ENCODE data around the gene ARHGAP33.

ARHGAP33 gene

DNA sequence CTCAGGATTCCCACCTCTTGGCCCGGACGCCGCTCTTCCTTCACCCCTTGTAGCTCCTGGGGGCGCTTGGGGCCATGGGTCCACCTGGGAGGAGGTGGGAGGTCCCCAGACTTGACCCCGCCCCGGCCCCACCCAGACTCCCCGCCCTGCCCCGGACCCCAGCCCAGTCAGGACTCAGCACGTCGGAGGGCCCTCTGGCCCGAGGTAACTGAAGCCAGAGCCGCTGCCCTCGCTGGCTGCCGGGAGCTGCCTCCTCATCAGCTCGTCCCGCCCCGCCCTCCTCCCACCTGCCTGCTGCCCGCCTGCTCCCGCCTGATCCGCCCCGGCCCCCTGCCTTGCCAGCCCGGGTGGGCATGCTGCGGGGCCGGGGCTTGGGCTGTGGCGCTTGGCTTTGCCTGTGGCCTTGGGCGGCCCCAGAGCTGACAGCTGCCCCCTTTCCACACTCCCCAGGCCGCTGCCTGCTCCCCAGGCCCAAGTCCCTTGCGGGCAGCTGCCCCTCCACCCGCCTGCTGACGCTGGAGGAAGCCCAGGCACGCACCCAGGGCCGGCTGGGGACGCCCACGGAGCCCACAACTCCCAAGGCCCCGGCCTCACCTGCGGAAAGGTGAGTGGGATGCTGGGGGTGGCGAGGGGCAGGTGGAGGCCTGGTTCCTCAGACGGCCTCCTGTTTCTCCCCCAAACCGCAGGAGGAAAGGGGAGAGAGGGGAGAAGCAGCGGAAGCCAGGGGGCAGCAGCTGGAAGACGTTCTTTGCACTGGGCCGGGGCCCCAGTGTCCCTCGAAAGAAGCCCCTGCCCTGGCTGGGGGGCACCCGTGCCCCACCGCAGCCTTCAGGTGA lies 9.4 kb downstream of the ARHGAP33 start:
- Histone ChIP-seq H3K4me3 (ENCODE audit: low read depth in 1 of 2, low read length in 2 of 2) (no peak overlapping the region), H3K4me2 (ENCODE audit: insufficient read depth, low read length) (no peak overlapping the region), H3K79me2 (ENCODE audit: insufficient read depth, low read length) (peaks cover 3% of the 10 kb centered on the region; the same call in 1 of the 2 replicates), H3K27ac (ENCODE audit: low read length) (no peak overlapping the region), H3K4me1 (ENCODE audit: insufficient read depth, low read length) (no peaks in the 10 kb centered on the region), H3K9me3 (ENCODE audit: insufficient read depth, low read length, severe bottlenecking) (no peaks in the 10 kb centered on the region), H4K20me1 (ENCODE audit: insufficient read depth, low read length) (peaks cover 20% of the 10 kb centered on the region), H2AFZ (ENCODE audit: low read depth, low read length) (no peak overlapping the region), H3K36me3 (ENCODE audit: insufficient read depth, low read length) (peaks cover 64% of the 10 kb centered on the region), H3K27me3 (ENCODE audit: insufficient read depth, low read length, poor library complexity) (no peaks in the 10 kb centered on the region), H3K9ac (ENCODE audit: low read depth, low read length) (no peak overlapping the region)
- ATAC-seq (ENCODE audit: insufficient read depth, low read depth) (no peak), DNase-seq (no peak)
- no peak for TF ChIP-seq EZH2 (IDR thresholded peaks at IDR 0.05; ENCODE audit: borderline replicate concordance, low read depth, low read length, severe bottlenecking)
- TF ChIP-seq, protein P1, sequence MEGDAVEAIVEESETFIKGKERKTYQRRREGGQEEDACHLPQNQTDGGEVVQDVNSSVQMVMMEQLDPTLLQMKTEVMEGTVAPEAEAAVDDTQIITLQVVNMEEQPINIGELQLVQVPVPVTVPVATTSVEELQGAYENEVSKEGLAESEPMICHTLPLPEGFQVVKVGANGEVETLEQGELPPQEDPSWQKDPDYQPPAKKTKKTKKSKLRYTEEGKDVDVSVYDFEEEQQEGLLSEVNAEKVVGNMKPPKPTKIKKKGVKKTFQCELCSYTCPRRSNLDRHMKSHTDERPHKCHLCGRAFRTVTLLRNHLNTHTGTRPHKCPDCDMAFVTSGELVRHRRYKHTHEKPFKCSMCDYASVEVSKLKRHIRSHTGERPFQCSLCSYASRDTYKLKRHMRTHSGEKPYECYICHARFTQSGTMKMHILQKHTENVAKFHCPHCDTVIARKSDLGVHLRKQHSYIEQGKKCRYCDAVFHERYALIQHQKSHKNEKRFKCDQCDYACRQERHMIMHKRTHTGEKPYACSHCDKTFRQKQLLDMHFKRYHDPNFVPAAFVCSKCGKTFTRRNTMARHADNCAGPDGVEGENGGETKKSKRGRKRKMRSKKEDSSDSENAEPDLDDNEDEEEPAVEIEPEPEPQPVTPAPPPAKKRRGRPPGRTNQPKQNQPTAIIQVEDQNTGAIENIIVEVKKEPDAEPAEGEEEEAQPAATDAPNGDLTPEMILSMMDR (IDR thresholded peaks at IDR 0.05; ENCODE audit: borderline replicate concordance, extremely low read depth, low read length, poor library complexity, severe bottlenecking), result no peak

DNA sequence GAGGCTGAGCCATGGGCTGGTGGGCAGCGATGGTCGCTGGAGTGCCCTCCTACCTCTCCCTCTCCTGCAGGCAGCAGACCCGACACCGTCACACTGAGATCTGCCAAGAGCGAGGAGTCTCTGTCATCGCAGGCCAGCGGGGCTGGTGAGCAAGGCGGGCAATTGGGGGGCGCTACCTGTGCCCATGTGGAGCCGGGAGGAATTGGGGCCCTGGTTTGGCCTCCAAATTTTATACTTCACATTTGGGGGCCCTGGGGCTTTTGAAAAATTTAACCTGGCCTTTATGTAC lies 9.9 kb downstream of the ARHGAP33 start:
- Histone ChIP-seq H3K4me1 (ENCODE audit: insufficient read depth, low read length) (no peaks in the 10 kb centered on the region), H3K27ac (ENCODE audit: low read length) (no peak overlapping the region), H3K27me3 (ENCODE audit: insufficient read depth, low read length, poor library complexity) (no peaks in the 10 kb centered on the region), H4K20me1 (ENCODE audit: insufficient read depth, low read length) (peaks cover 17% of the 10 kb centered on the region), H3K4me2 (ENCODE audit: insufficient read depth, low read length) (no peak overlapping the region), H3K79me2 (ENCODE audit: insufficient read depth, low read length) (no peaks in the 10 kb centered on the region), H3K4me3 (ENCODE audit: low read depth in 1 of 2, low read length in 2 of 2) (no peak overlapping the region), H3K9ac (ENCODE audit: low read depth, low read length) (no peak overlapping the region), H3K9me3 (ENCODE audit: insufficient read depth, low read length, severe bottlenecking) (no peaks in the 10 kb centered on the region), H2AFZ (ENCODE audit: low read depth, low read length) (no peak overlapping the region), H3K36me3 (ENCODE audit: insufficient read depth, low read length) (peaks cover 59% of the 10 kb centered on the region)
- ATAC-seq (ENCODE audit: insufficient read depth, low read depth), result no peak
- DNase-seq, result no peak
- TF ChIP-seq, protein P1 (IDR thresholded peaks at IDR 0.05; ENCODE audit: borderline replicate concordance, extremely low read depth, low read length, poor library complexity, severe bottlenecking), result no peak
- TF ChIP-seq EZH2 (IDR thresholded peaks at IDR 0.05; ENCODE audit: borderline replicate concordance, low read depth, low read length, severe bottlenecking), result no peak

DNA sequence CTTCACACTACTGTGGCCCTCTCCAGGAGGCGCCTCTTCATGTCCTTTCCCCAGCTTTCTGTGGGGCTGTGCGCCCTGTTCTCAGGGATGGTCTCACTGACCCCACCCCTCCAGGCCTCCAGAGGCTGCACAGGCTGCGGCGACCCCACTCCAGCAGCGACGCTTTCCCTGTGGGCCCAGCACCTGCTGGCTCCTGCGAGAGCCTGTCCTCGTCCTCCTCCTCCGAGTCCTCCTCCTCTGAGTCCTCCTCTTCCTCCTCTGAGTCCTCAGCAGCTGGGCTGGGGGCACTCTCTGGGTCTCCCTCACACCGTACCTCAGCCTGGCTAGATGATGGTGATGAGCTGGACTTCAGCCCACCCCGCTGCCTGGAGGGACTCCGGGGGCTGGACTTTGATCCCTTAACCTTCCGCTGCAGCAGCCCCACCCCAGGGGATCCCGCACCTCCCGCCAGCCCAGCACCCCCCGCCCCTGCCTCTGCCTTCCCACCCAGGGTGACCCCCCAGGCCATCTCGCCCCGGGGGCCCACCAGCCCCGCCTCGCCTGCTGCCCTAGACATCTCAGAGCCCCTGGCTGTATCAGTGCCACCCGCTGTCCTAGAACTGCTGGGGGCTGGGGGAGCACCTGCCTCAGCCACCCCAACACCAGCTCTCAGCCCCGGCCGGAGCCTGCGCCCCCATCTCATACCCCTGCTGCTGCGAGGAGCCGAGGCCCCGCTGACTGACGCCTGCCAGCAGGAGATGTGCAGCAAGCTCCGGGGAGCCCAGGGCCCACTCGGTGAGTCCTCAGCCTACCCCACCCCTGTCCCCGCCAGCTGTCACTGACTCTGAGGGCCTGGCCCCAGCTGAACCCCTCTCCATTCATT lies 11.2 kb downstream of the ARHGAP33 start:
- Histone ChIP-seq H4K20me1 (ENCODE audit: insufficient read depth, low read length) (peaks cover 16% of the 10 kb centered on the region), H3K9me3 (ENCODE audit: insufficient read depth, low read length, severe bottlenecking) (no peaks in the 10 kb centered on the region), H3K27ac (ENCODE audit: low read length) (no peak overlapping the region)

More for the DNA sequence above, 11.2 kb downstream of the ARHGAP33 start:
- TF ChIP-seq EZH2 (IDR thresholded peaks at IDR 0.05; ENCODE audit: borderline replicate concordance, low read depth, low read length, severe bottlenecking), result no peak
- TF ChIP-seq, protein P1 (IDR thresholded peaks at IDR 0.05; ENCODE audit: borderline replicate concordance, extremely low read depth, low read length, poor library complexity, severe bottlenecking), result no peak
- Histone ChIP-seq H3K4me2 (ENCODE audit: insufficient read depth, low read length) (no peak overlapping the region), H3K9ac (ENCODE audit: low read depth, low read length) (no peak overlapping the region), H3K4me3 (ENCODE audit: low read depth in 1 of 2, low read length in 2 of 2) (no peak overlapping the region), H2AFZ (ENCODE audit: low read depth, low read length) (no peak overlapping the region), H3K4me1 (ENCODE audit: insufficient read depth, low read length) (no peaks in the 10 kb centered on the region), H3K27me3 (ENCODE audit: insufficient read depth, low read length, poor library complexity) (no peaks in the 10 kb centered on the region), H3K79me2 (ENCODE audit: insufficient read depth, low read length) (no peaks in the 10 kb centered on the region), H3K36me3 (ENCODE audit: insufficient read depth, low read length) (peaks cover 47% of the 10 kb centered on the region)
- DNase-seq (no peak), ATAC-seq (ENCODE audit: insufficient read depth, low read depth) (no peak)

Measured in DND-41 (cell line).